ENCODE measurements around the gene ACKR3.

DNA sequence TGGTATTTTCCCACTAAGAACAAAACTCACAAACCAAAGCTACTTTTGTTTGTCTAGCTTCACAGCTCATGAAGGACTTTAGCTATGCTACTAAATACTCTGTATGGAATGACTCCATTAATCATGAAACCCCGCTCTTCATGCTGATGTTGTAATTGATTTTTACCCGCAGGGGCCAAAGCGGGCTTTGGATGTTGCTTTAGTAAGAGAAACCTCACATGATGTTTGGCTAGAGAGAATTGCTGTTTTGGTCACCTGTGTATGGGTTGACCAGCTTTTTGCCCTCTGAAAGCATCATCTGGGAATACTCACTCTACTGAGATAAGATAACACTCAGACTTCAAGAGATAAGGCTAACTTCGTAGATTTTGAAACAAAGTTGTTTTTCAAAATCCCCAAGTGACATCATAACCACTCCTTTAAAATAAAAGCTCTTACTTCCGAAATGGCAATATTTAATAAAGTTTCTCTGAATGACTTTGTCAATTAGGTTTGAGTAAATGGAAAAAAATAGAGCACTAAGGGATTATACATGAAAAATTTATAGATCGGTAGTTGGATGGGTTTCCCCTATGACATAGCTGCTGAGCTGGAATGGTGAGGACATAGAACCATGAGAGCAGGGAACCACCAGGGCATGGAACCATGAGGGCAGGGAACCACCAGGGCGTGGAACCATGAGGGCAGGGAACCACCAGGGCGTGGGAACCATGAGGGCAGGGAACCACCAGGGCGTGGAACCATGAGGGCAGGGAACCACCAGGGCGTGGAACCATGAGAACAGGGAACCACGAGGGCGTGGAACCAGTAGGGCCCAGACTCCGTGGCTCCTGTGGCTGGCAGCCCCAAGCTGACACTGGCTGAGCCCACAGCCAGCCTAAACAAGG, 31.9 kb downstream of the ACKR3 start:
- TF ChIP-seq POLR2AphosphoS5 (IDR thresholded peaks at IDR 0.05; ENCODE audit: low read length) (no peak), MXI1 (IDR thresholded peaks at IDR 0.05; ENCODE audit: low read depth, low read length) (no peak), ATF3 (IDR thresholded peaks at IDR 0.05; ENCODE audit: borderline replicate concordance, extremely low read depth, low read depth, low read length) (no peak)
- TF ChIP-seq, protein P1, sequence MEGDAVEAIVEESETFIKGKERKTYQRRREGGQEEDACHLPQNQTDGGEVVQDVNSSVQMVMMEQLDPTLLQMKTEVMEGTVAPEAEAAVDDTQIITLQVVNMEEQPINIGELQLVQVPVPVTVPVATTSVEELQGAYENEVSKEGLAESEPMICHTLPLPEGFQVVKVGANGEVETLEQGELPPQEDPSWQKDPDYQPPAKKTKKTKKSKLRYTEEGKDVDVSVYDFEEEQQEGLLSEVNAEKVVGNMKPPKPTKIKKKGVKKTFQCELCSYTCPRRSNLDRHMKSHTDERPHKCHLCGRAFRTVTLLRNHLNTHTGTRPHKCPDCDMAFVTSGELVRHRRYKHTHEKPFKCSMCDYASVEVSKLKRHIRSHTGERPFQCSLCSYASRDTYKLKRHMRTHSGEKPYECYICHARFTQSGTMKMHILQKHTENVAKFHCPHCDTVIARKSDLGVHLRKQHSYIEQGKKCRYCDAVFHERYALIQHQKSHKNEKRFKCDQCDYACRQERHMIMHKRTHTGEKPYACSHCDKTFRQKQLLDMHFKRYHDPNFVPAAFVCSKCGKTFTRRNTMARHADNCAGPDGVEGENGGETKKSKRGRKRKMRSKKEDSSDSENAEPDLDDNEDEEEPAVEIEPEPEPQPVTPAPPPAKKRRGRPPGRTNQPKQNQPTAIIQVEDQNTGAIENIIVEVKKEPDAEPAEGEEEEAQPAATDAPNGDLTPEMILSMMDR (IDR thresholded peaks at IDR 0.05 in 2 of 3, conservative IDR thresholded peaks at IDR 0.05 in 1 of 3; ENCODE audit: control insufficient read depth in 2 of 3, extremely low read depth in 1 of 3, insufficient read depth in 1 of 3, low read depth in 3 of 3, low read length in 3 of 3), result no peak
- TF ChIP-seq, protein P2, sequence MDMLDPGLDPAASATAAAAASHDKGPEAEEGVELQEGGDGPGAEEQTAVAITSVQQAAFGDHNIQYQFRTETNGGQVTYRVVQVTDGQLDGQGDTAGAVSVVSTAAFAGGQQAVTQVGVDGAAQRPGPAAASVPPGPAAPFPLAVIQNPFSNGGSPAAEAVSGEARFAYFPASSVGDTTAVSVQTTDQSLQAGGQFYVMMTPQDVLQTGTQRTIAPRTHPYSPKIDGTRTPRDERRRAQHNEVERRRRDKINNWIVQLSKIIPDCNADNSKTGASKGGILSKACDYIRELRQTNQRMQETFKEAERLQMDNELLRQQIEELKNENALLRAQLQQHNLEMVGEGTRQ (IDR thresholded peaks at IDR 0.05; ENCODE audit: borderline replicate concordance, low read depth, low read length), result no peak
